ENCODE results near the gene RPL32.
A peak's percentile ranks its signal among the peaks of the same experiment; 100 is the strongest.

DNA sequence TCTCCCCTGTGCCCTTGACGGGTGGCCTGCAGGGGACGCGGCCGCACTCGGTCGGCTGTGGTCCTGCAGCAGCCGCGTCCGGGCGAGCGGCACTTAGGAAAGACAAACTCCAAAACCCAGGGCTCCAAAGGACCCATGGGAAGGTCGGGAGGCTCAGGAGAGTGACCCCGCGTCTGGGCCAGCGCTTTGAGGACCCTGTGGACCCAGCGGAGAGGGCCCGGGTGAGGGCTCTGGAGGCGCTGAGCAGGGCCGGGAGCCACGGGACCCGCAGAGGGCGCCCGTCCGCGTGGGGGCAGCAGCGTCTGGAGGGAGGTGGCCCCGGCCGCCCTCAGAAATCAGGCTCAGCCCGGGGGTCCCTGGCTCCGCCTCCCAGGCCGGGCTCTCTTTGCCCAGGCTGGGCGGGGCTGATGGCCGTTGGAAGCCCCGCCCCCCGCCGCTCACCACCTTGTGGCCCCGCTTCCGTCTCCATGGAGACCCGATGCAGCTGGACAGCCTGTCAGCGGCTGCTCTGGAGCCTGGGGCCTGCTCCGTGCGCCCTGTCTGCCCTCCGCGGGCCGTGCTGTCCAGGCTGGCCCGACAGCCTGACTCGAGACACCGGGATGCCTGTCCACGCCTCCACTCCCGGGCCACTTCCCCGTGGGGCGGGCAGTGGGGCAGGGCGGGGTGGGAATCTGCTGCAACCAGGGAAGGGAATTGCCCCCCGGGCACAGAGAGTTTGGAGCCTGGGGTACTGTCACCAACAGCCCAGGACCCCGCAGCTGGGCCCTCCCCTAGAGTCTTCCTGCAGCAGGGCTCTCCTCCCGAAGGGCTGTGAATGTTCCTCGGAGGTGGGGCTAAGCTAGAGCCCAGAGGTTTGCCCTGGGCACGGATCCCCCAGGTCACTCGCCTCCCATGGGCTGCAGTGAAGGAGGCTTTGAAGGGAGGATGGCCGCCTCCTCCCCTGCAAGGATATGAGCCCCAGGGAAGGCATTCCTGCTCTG, 34.8 kb upstream of the RPL32 start:
- TF ChIP-seq FOS (IDR thresholded peaks at IDR 0.05; ENCODE audit: low read depth, low read length): no peak
- no peak for TF ChIP-seq POLR2A (IDR thresholded peaks at IDR 0.05; ENCODE audit: low read depth, low read length)
- TF ChIP-seq SMC3 (IDR thresholded peaks at IDR 0.05; ENCODE audit: low read depth, low read length): no peak
- TF ChIP-seq, protein P1, sequence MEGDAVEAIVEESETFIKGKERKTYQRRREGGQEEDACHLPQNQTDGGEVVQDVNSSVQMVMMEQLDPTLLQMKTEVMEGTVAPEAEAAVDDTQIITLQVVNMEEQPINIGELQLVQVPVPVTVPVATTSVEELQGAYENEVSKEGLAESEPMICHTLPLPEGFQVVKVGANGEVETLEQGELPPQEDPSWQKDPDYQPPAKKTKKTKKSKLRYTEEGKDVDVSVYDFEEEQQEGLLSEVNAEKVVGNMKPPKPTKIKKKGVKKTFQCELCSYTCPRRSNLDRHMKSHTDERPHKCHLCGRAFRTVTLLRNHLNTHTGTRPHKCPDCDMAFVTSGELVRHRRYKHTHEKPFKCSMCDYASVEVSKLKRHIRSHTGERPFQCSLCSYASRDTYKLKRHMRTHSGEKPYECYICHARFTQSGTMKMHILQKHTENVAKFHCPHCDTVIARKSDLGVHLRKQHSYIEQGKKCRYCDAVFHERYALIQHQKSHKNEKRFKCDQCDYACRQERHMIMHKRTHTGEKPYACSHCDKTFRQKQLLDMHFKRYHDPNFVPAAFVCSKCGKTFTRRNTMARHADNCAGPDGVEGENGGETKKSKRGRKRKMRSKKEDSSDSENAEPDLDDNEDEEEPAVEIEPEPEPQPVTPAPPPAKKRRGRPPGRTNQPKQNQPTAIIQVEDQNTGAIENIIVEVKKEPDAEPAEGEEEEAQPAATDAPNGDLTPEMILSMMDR (conservative IDR thresholded peaks at IDR 0.05; ENCODE audit: low read depth, low read length): peak; percentile 14; the same call in 1 of the 2 replicates
- TF ChIP-seq RFX5 (IDR thresholded peaks at IDR 0.05; ENCODE audit: low read depth, low read length): no peak
- no peak for TF ChIP-seq MAZ (IDR thresholded peaks at IDR 0.05; ENCODE audit: borderline replicate concordance, low read depth, low read length)
